Esophagus muscularis mucosa (tissue), 4 donors: ENCODE results near the gene KLHL29. TPM values are rescaled to one million over a fixed set of nuclear protein-coding genes. Genes with fewer than 3 reads are reported as not detected.
A peak's percentile ranks its signal among the peaks of the same experiment; 100 is the strongest.

Experiments used
- DNase-seq: peaks from one replicate; pipeline ENCODE4 v3.0.0-alpha.2; 2017; ENCODE audit errors: extremely low spot score
- H3K27ac ChIP-seq, 4 donors: fragments of 200-600 bp; sonication (generic); replicated peaks in 1 of 4; 1 replicate in 3 of 4; 2 replicates in 1 of 4; pipeline ENCODE4 v1.5.1; 2016 to 2019; ENCODE audit warnings: mild to moderate bottlenecking in 1 of 4
- H3K27me3 ChIP-seq, 4 donors: fragments of 200-600 bp; sonication (generic); one replicate each; pipeline versions ENCODE4 v1.5.1 to v1.6.0; 2016 to 2019
- H3K36me3 ChIP-seq, 4 donors: fragments of 200-600 bp; sonication (generic); one replicate each; pipeline ENCODE4 v1.5.1; 2016 to 2019
- H3K4me1 ChIP-seq, 4 donors: fragments of 200-600 bp; sonication (generic); one replicate each; pipeline ENCODE4 v1.5.1; 2016 to 2019
- H3K4me3 ChIP-seq, 4 donors: fragments of 200-600 bp; sonication (generic); 1 replicate in 2 of 4; 2 replicates in 2 of 4; pipeline ENCODE4 v1.5.1; 2016 to 2019; ENCODE audit warnings: mild to moderate bottlenecking in 4 of 4, moderate library complexity in 1 of 4
- H3K9me3 ChIP-seq, 4 donors: fragments of 200-600 bp; sonication (generic); 1 replicate in 3 of 4; 2 replicates in 1 of 4; pipeline ENCODE4 v1.5.1; 2016 to 2019
- CTCF ChIP-seq, 3 experiments: fragments of 200-600 bp in 2 of 3; fragments of 450-650 bp in 1 of 3; sonication (generic) in 2 of 3; IDR thresholded peaks; one replicate each; pipeline ENCODE4 v1.5.1; 2017 to 2019; ENCODE audit warnings: antibody characterized with exemption in 3 of 3, mild to moderate bottlenecking in 2 of 3, moderate library complexity in 1 of 3
- EP300 ChIP-seq: sonication (generic); formaldehyde crosslinking; IDR thresholded peaks from one replicate; pipeline ENCODE4 v1.6.1; 2017; ENCODE audit warnings: antibody characterized with exemption
- POLR2A ChIP-seq: fragments of 450-650 bp; IDR thresholded peaks from one replicate; pipeline ENCODE4 v1.6.1; 2017; ENCODE audit warnings: antibody characterized with exemption, moderate library complexity, mild to moderate bottlenecking, low read depth
- POLR2AphosphoS5 ChIP-seq, 2 donors: sonication (generic); formaldehyde crosslinking; IDR thresholded peaks; one replicate each; pipeline ENCODE4 v1.6.1; 2017; ENCODE audit warnings: antibody characterized with exemption in 2 of 2
- WGBS: methylation state at CpG from one replicate; pipeline ENCODE4 v1.1.5; 2018; 5-methylcytosine and 5-hydroxymethylcytosine counted together
- intact Hi-C: fragments of 100-400 bp; cut with DNase I; formaldehyde crosslinking; loops from one replicate; pipeline ENCODE4 v1.15.1; 2023
- total RNA-seq, 4 donors: library from RNA; depleted of rRNA; stranded (reverse); fragments of >200 nt; gene quantifications; one replicate each; pipeline versions ENCODE4 v1.1.0 to v1.2.1, GENCODE V29; 2016

The KLHL29 gene
- total RNA-seq, 4 donors from 2014 or later = 22.0 to 26.1 (median 23.4) TPM

- no peak for DNase-seq
- TF ChIP-seq CTCF (IDR thresholded peaks at IDR 0.05) = peak in 2 of 3 experiments; percentile 9 to 48
- TF ChIP-seq POLR2A = no peak
- 65% methylated on average over 5 of the region's 5 CpGs for WGBS
- H3K27me3 ChIP-seq = no peaks in the 10 kb centered on the region
- peaks cover 15 to 72% (median 51%) of the 10 kb centered on the region in 4 donors for H3K4me1 ChIP-seq
- peaks cover 0 to 9% (median 0%) of the 10 kb centered on the region in 4 donors for H3K9me3 ChIP-seq
- peak overlapping the region; percentile 17 to 95 (median 69) for H3K27ac ChIP-seq
- intact Hi-C loops = loop anchor here (5.0 to 10.0 kb wide), 2 partner anchors 210 to 237 kb away; partner anchors contain the start of gene KLHL29
- H3K36me3 ChIP-seq = no peaks in the 10 kb centered on the region
- no peak overlapping the region for H3K4me3 ChIP-seq
These were observed 239.4 kb downstream of the KLHL29 start for GRCh38 chr2:23624378-23624777.

GRCh38 chr2:23624915-23625314 is 239.9 kb downstream of the KLHL29 start:
- peaks cover 0 to 9% (median 0%) of the 10 kb centered on the region in 4 donors for H3K9me3 ChIP-seq
- TF ChIP-seq CTCF (IDR thresholded peaks at IDR 0.05) (no peak), POLR2A (no peak), POLR2AphosphoS5 (IDR thresholded peaks at IDR 0.05) (no peak), EP300 (no peak)
- H3K4me3 ChIP-seq = no peak overlapping the region
- no peaks in the 10 kb centered on the region for H3K27me3 ChIP-seq
- H3K36me3 ChIP-seq = no peaks in the 10 kb centered on the region
- 83% methylated on average over 3 of the region's 4 CpGs for WGBS
- H3K27ac ChIP-seq = peak overlapping the region in 1 of 4 donors; percentile 95
- intact Hi-C loops = loop anchor here (5.0 to 10.0 kb wide), 2 partner anchors 210 to 238 kb away; partner anchors contain the start of gene KLHL29
- no peak for DNase-seq
- peaks cover 15 to 70% (median 48%) of the 10 kb centered on the region in 4 donors for H3K4me1 ChIP-seq

- Histone ChIP-seq H3K36me3 (no peaks in the 10 kb centered on the region), H3K9me3 (peaks cover 0 to 9% (median 0%) of the 10 kb centered on the region in 4 donors), H3K27me3 (no peaks in the 10 kb centered on the region), H3K4me1 (peaks cover 10 to 66% (median 41%) of the 10 kb centered on the region in 4 donors), H3K27ac (no peak overlapping the region), H3K4me3 (no peak overlapping the region)
- intact Hi-C loops = loop anchor here (10.0 kb wide), 1 partner anchor 211 kb away; no protein-coding TSS in a partner anchor
- no peak for DNase-seq
- WGBS = 80% methylated on average over 2 of the region's 4 CpGs
- no peak for TF ChIP-seq POLR2A
- TF ChIP-seq EP300 = no peak
- TF ChIP-seq POLR2AphosphoS5 (IDR thresholded peaks at IDR 0.05) = no peak
- TF ChIP-seq CTCF (IDR thresholded peaks at IDR 0.05) = no peak
These were observed 240.7 kb downstream of the KLHL29 start for GRCh38 chr2:23625726-23626125.

- DNase-seq = no peak
- TF ChIP-seq POLR2A (no peak), POLR2AphosphoS5 (IDR thresholded peaks at IDR 0.05) (no peak), CTCF (IDR thresholded peaks at IDR 0.05) (no peak), EP300 (no peak)
- H3K36me3 ChIP-seq = no peaks in the 10 kb centered on the region
- no peak overlapping the region for H3K4me3 ChIP-seq
- 89% methylated on average over 8 of the region's 17 CpGs for WGBS
- H3K4me1 ChIP-seq = peaks cover 0 to 55% (median 31%) of the 10 kb centered on the region in 4 donors
- no peaks in the 10 kb centered on the region for H3K27me3 ChIP-seq
- H3K27ac ChIP-seq = no peak overlapping the region
- intact Hi-C loops = loop anchor here (10.0 kb wide), 1 partner anchor 212 kb away; no protein-coding TSS in a partner anchor
- peaks cover 0 to 9% (median 0%) of the 10 kb centered on the region in 4 donors for H3K9me3 ChIP-seq
These were observed 241.8 kb downstream of the KLHL29 start for GRCh38 chr2:23626701-23627230.
